HT1080 (cell line): Measurements from ENCODE around the gene AQP10. TPM values are rescaled to one million over a fixed set of nuclear protein-coding genes. Genes with fewer than 3 reads are reported as not detected.
"Not testable (repeated sequence)": the region's sequence is repeated elsewhere in the genome, so short reads cannot be mapped to it uniquely, and the experiment has no call there.

Experiments
- DNase-seq: peaks from one replicate; pipeline ENCODE4 v3.0.0-alpha.2; 2015; ENCODE audit warnings: low read depth
- total RNA-seq: library from RNA; depleted of rRNA; stranded (reverse); fragments of >200 nt; shearing (Covaris generic); gene quantifications from 2 replicates; pipeline ENCODE4 v1.2.3, GENCODE V29; 2014

Gene AQP10
- total RNA-seq, 1 experiment from 2014 or later = not detected

GRCh38 chr1:154323493-154323892, 2.6 kb downstream of the AQP10 start:
- no peak for DNase-seq

- no peak for DNase-seq
Measured at GRCh38 chr1:154324241-154324640, 3.3 kb downstream of the AQP10 start.

GRCh38 chr1:154324669-154325582, 4.0 kb downstream of the AQP10 start, which contains the start of gene ATP8B2:
ATP8B2 (plus strand) TSS chr1:154325525; CDS start chr1:154328142, 2,617 bp downstream.
- peak; percentile 73 for DNase-seq

- DNase-seq = peak; percentile 78
Measured at GRCh38 chr1:154325583-154326545, 5.0 kb downstream of the AQP10 start.

GRCh38 chr1:154326546-154327465, 5.9 kb downstream of the AQP10 start:
- DNase-seq = peak; percentile 69

GRCh38 chr1:154327466-154328317, 6.8 kb downstream of the AQP10 start:
- no peak for DNase-seq

- no peak for DNase-seq
Measured at GRCh38 chr1:154328318-154329151, 7.6 kb downstream of the AQP10 start.

GRCh38 chr1:154329152-154329521, 8.2 kb downstream of the AQP10 start:
- DNase-seq = no peak

- DNase-seq = no peak
Measured at GRCh38 chr1:154329551-154330131, 8.7 kb downstream of the AQP10 start.

- no peak for DNase-seq
Measured at GRCh38 chr1:154330669-154331068, 9.8 kb downstream of the AQP10 start.

- DNase-seq = no peak
Measured at GRCh38 chr1:154334079-154335024, 13.5 kb downstream of the AQP10 start.

GRCh38 chr1:154335025-154335714, 14.3 kb downstream of the AQP10 start:
- DNase-seq = peak; percentile 74

GRCh38 chr1:154337253-154337894, 16.5 kb downstream of the AQP10 start:
- DNase-seq = no peak

GRCh38 chr1:154338875-154339274, 18.0 kb downstream of the AQP10 start:
- DNase-seq = no peak

- DNase-seq = not testable (repeated sequence)
Measured at GRCh38 chr1:154341366-154341765, 20.5 kb downstream of the AQP10 start.

GRCh38 chr1:154342132-154342531, 21.2 kb downstream of the AQP10 start:
- no peak for DNase-seq
